ENCODE data around the gene PBX1.

The PBX1 gene

DNA sequence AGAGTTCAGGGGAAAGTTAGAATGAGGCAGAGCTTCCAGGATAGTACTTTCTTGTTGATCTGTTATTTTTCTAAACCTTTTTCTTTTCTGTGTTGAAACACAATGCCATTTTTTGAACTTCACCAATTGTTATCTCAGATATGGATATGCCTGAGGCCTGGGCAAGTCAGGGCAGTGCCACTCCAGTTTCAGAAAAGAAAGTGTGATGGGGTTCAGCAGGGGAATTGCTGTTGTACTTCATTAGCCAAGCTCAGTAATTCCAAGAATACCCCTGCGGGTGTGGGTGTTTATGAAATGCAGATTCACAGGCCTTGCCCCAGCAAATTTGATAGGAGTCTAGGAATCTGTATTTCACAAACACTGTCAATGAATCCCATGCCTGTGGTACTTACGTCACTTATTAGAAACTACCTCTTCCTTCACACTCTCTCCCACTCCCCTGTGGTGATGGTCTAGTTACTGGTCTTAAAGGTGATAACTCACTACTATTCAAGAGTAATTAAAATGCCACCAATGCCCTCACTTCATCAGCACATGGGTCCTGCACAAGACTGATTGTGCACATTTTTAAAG lies 142.3 kb downstream of the PBX1 start:
- TF ChIP-seq POLR2AphosphoS5 (IDR thresholded peaks at IDR 0.05; ENCODE audit: low read depth, low read length) (no peak), TAF1 (IDR thresholded peaks at IDR 0.05; ENCODE audit: borderline replicate concordance, insufficient read depth, low read length) (no peak), SIN3A (IDR thresholded peaks at IDR 0.05; ENCODE audit: borderline replicate concordance, insufficient read depth, low read length) (no peak), FOXP2 (optimal IDR thresholded peaks at IDR 0.05; ENCODE audit: borderline replicate concordance, extremely low read depth, extremely low read length, insufficient read depth) (no peak)
- TF ChIP-seq, protein P1, sequence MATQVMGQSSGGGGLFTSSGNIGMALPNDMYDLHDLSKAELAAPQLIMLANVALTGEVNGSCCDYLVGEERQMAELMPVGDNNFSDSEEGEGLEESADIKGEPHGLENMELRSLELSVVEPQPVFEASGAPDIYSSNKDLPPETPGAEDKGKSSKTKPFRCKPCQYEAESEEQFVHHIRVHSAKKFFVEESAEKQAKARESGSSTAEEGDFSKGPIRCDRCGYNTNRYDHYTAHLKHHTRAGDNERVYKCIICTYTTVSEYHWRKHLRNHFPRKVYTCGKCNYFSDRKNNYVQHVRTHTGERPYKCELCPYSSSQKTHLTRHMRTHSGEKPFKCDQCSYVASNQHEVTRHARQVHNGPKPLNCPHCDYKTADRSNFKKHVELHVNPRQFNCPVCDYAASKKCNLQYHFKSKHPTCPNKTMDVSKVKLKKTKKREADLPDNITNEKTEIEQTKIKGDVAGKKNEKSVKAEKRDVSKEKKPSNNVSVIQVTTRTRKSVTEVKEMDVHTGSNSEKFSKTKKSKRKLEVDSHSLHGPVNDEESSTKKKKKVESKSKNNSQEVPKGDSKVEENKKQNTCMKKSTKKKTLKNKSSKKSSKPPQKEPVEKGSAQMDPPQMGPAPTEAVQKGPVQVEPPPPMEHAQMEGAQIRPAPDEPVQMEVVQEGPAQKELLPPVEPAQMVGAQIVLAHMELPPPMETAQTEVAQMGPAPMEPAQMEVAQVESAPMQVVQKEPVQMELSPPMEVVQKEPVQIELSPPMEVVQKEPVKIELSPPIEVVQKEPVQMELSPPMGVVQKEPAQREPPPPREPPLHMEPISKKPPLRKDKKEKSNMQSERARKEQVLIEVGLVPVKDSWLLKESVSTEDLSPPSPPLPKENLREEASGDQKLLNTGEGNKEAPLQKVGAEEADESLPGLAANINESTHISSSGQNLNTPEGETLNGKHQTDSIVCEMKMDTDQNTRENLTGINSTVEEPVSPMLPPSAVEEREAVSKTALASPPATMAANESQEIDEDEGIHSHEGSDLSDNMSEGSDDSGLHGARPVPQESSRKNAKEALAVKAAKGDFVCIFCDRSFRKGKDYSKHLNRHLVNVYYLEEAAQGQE (IDR thresholded peaks at IDR 0.05; ENCODE audit: insufficient read depth in 1 of 2, low read depth in 2 of 2, low read length in 2 of 2) = no peak

DNA sequence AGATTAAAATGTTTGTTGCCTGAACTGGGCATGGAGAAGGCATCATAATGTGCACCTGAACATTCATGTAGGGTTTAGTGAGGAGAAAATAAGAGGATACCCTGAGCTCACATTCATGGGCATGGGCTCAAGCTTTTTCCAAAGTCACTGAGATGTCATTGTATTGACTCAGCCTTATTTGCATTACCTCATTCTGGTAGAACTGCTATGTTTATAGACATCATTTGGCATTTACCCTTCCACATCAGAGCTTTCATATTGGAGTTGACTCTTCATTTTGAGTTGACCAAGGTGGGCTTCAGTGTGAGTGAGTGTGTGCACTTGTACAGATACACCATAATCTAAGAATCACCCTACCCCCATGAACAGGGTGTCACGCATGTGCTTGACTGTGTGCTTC lies 143.2 kb downstream of the PBX1 start:
- TF ChIP-seq, protein P1 (IDR thresholded peaks at IDR 0.05; ENCODE audit: insufficient read depth in 1 of 2, low read depth in 2 of 2, low read length in 2 of 2) = no peak
- no peak for TF ChIP-seq SIN3A (IDR thresholded peaks at IDR 0.05; ENCODE audit: borderline replicate concordance, insufficient read depth, low read length)

GRCh38 chr1:164702664-164703063 lies 143.7 kb downstream of the PBX1 start:
- TF ChIP-seq POLR2AphosphoS5 (IDR thresholded peaks at IDR 0.05; ENCODE audit: low read depth, low read length) = no peak
- TF ChIP-seq FOXP2 (optimal IDR thresholded peaks at IDR 0.05; ENCODE audit: borderline replicate concordance, extremely low read depth, extremely low read length, insufficient read depth) = no peak
- no peak for TF ChIP-seq SIN3A (IDR thresholded peaks at IDR 0.05; ENCODE audit: borderline replicate concordance, insufficient read depth, low read length)
- no peak for TF ChIP-seq TAF1 (IDR thresholded peaks at IDR 0.05; ENCODE audit: borderline replicate concordance, insufficient read depth, low read length)
- TF ChIP-seq, protein P1 (IDR thresholded peaks at IDR 0.05; ENCODE audit: insufficient read depth in 1 of 2, low read depth in 2 of 2, low read length in 2 of 2) = no peak

DNA sequence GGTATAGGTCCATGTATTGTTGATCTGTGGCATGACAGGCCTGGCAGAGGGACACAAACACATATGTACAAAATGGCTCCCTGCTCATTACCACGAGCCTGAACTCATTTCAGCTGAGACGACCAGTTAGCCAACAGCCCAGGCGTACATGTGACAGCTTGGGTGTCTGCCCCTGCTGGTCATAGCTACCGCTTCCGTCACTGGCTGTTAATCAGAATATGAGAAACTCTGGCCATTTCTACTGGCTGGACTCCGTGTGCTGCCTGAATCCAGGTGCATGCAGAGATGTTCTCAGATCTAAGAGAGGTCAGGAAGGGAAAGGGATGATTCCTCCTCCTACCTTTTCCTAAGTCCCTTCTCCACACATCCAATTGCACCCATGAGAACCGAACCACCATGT lies 144.5 kb downstream of the PBX1 start:
- TF ChIP-seq FOXP2 (optimal IDR thresholded peaks at IDR 0.05; ENCODE audit: borderline replicate concordance, extremely low read depth, extremely low read length, insufficient read depth) = no peak
- TF ChIP-seq, protein P1 (IDR thresholded peaks at IDR 0.05; ENCODE audit: insufficient read depth in 1 of 2, low read depth in 2 of 2, low read length in 2 of 2) = no peak
- no peak for TF ChIP-seq TAF1 (IDR thresholded peaks at IDR 0.05; ENCODE audit: borderline replicate concordance, insufficient read depth, low read length)
- no peak for TF ChIP-seq SIN3A (IDR thresholded peaks at IDR 0.05; ENCODE audit: borderline replicate concordance, insufficient read depth, low read length)
- TF ChIP-seq POLR2AphosphoS5 (IDR thresholded peaks at IDR 0.05; ENCODE audit: low read depth, low read length) = no peak

GRCh38 chr1:164703960-164704411 lies 145.0 kb downstream of the PBX1 start:
- TF ChIP-seq SIN3A (IDR thresholded peaks at IDR 0.05; ENCODE audit: borderline replicate concordance, insufficient read depth, low read length) = no peak
- TF ChIP-seq, protein P1 (IDR thresholded peaks at IDR 0.05; ENCODE audit: insufficient read depth in 1 of 2, low read depth in 2 of 2, low read length in 2 of 2) = no peak
- no peak for TF ChIP-seq TAF1 (IDR thresholded peaks at IDR 0.05; ENCODE audit: borderline replicate concordance, insufficient read depth, low read length)
- no peak for TF ChIP-seq FOXP2 (optimal IDR thresholded peaks at IDR 0.05; ENCODE audit: borderline replicate concordance, extremely low read depth, extremely low read length, insufficient read depth)
- TF ChIP-seq POLR2AphosphoS5 (IDR thresholded peaks at IDR 0.05; ENCODE audit: low read depth, low read length) = no peak
